GM19025 (cell line): Measurements from ENCODE around the gene ELOVL6.
A peak's percentile ranks its signal among the peaks of the same experiment; 100 is the strongest.
"Not testable (repeated sequence)": the region's sequence is repeated elsewhere in the genome, so short reads cannot be mapped to it uniquely, and the experiment has no call there.

Experiments used
- ATAC-seq: cut with Tn5 transposase; IDR thresholded peaks from one replicate; pipeline ENCODE4 v1.9.1; 2021; ENCODE audit warnings: mild to moderate bottlenecking, low read depth, moderate library complexity; ENCODE audit not compliant: unreplicated experiment

The ELOVL6 gene

DNA sequence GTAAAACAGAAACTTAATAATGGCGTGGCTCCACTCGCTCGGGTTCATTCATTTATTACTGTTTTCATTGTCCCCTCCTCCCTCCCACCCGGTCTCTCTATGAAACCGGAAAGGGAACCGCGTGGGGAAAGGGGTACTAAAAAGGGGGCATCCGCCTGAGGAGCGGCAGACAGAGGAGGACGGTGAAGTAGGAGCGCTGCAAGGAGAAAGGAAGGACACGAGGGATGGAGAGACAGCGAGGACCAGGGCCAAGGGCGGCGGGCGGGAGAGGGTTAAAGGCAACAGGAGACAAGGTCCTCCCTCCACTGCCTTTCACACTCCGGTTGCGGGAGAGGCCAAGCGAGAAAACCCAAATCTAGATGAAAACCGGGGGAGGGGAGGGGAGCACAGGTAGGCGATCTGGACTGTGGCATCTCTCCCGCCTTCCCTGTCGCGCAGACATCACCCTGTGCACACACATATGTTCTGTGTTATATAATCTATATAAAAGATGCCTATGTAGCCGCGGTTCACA, 829 bp downstream of the ELOVL6 start:
- peak; percentile 4 for ATAC-seq

DNA sequence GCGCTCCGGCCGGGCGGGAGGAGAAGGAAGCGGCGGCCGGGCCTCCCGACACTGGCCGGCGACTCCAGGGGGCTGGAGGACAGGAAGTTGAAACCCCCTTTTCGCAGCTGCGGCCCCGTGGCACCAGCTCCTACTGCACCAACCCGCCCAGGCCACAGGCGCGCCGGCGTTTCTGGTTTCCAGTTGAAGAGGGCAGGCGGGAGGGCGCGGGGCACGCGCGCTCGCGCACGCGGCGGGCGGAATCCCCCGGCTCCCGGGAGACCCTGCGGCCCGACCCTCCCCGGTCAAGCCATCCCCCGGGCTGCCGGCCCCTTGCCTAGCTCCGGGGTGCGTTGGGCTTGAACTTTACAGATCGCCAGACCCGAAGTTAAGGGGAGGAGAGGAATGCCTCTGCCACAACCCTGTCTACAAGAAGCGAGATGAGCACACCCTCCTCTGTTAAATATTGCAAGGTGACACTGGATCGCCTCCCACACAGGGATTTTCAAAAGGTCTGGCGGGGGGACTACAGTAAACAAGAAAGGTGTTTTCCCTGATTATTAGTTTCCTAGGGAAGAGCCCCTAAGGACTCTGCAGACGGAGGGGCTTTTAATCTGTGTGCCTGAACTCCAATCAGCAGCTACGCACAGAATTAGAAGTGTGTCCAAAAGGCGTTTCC, 1.4 kb downstream of the ELOVL6 start:
- ATAC-seq: peak; percentile 33

DNA sequence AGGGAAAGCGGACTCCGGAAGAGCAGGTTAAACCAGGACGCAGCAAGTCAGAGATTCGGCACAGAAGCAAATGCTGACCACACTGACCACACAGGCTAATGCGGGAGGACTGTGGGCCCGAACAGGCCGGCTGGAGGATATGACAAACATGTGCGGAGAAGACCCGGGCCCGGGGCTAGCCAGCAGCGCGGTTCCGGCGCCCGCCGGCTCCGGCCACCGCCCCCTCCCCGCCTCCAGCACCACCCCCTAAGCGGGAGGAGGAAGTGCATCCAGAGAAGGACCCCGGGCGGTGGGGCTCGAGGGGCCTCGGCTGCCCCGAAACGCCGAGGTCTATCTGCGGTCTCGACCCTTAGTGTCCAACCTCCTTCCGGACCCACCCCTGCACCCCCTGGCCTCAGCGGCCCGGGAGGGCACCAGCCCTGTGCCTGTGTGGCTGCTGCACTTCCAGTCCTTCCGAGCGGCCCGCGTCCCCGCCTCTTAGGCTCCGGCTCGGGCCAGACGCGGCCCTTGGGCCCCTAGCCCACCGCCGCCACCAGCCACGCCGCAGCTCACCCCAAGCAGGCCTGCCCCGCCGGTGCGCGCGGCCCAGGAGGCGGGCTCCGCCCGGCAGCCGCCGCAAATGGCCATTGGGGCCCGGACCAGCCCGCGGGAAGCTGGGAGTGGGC, 2.1 kb downstream of the ELOVL6 start:
- ATAC-seq: peak; percentile 28

DNA sequence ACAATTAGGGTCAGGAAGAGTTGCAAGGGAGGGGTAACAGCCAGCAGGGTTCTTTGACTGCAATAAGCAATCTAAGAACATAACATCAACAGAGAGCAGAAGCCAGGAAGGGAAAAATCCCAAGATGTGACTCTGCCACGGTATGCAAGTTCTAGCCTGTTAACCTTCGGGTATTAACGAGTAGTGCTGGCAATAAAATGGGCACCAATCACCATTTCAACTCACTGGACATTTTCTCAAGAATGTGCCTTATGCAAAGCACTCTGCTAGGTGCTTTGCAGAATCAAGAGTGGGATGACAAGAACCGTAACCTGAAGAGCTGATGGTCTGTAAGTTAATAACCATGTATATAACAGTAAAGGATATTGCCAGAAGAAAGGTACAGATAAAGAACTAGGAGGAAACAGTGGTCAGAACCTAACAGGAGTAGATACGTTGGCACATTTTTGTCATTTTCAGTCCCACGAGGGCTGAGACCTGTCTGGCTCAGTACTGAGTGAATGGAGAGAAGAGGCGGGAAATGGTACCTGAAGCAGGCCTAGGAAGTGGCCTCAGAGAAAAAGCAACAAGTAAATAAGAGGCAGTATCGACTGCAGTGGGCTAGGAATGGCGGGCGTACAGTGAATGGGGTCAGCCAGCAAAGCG, 2.7 kb downstream of the ELOVL6 start:
- ATAC-seq: peak; percentile 0

DNA sequence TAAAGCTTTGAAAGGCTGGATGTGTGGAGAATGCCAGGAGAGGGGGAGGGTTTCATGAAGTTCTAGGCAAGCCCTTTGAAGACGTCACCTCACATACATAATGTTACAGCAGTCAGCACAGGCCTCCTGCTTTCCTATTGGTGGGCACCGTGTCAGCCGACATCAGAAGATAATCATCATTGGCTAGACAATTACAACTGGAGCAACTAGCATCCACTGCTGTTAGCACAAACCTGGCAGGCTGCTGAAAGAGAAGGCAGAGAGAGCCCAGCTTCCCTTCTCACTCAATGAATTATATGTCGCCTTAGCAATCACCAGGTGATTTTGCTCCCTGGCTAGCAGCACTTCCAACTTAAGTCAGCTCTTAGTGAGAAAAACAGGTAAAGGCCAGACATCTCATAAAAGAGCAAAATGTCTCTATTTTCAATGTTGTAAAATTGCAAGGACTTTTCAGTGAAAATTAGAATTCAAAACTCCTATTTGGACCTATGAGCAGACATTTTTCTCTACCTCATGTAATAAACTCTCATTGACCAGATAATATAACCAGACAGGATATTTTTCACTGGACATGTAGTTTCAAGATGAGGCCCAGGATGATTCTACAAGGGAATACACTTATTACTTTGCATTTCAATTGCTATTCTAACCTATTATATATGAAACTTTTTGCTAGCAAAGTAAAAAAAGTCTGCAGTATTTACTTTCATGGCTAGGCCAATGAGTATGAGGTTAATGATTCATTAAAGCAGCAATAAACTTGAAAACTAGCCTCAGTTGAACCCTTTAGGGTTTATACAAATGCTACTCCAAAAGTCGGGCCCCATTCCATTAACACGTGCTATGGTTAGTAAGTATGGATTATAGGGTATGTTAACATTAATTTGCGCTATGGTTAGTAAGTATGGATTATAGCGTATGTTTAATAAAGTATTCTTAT, 4.3 kb downstream of the ELOVL6 start:
- ATAC-seq: peak; percentile 59

DNA sequence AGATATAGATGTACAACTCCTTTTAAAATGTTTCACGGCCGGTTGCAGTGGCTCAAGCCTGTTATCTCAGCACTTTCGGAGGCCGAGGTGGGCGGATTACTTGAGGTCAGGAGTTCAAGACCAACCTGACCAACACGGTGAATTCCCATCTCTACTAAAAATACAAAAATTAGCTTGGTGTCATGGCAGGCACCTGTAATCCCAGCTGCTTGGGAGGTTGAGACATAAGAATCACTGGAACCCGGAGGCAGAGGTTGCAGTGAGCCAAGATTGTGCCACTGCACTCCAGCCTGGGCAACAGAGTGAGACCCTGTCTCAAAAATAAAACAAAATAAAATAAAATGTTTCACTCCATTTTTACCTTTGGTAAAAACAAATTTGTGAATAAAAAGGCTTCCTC, 5.1 kb downstream of the ELOVL6 start:
- ATAC-seq: not testable (repeated sequence)

DNA sequence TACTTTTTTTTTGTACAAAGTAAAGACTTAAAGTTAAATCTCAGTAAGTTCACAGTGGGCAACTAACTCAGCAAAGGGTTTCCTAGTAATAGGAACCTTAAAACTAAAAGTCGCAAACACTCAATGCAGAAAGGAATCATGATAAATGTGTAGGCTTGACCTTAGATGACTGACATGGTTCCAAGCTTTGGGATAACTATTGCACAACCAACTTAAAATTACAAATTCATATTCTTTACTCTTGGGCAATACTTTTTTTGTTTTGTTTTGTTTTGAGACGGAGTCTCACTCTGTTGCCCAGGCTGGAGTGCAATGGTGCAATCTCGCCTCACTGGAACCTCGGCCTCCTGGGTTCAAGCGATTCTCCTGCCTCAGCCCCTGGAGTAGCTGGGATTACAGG, 8.2 kb downstream of the ELOVL6 start:
- ATAC-seq: no peak

DNA sequence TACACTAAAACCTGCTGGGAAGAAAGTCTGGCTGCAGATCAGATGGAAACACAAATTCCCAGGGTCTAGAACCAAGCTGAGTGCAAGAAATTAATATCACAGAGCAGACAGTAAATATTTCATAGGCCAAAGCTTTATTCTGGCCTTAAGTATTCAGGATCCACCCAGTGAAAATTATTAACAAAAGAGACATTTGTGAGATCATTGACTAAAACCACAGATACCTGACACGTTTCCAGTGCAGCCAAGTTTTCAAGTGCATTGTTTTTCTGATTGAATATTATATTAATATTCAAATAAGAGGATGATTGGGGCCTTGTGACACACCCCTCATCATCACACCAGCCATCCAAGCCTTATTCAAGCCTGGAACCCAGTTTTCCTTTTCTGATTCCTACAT, 10.3 kb downstream of the ELOVL6 start:
- ATAC-seq: no peak

DNA sequence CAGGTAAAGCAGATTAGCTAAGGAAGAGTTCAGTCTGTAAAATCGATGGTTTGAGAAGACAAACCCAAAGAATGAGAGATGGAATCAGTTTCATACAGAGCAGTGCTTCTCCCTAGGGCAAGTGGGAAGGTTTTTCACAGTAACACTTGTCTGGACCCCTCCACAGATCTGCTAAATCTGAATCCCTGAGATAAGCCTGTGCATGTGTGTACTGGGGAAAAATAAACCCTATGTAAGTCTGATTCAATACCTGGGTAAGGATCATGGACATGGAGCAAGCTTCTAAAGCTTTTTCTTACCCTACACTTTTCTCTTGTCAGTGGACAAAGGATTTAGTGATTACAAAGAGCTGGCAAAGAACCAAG, 13.6 kb downstream of the ELOVL6 start:
- ATAC-seq: no peak

DNA sequence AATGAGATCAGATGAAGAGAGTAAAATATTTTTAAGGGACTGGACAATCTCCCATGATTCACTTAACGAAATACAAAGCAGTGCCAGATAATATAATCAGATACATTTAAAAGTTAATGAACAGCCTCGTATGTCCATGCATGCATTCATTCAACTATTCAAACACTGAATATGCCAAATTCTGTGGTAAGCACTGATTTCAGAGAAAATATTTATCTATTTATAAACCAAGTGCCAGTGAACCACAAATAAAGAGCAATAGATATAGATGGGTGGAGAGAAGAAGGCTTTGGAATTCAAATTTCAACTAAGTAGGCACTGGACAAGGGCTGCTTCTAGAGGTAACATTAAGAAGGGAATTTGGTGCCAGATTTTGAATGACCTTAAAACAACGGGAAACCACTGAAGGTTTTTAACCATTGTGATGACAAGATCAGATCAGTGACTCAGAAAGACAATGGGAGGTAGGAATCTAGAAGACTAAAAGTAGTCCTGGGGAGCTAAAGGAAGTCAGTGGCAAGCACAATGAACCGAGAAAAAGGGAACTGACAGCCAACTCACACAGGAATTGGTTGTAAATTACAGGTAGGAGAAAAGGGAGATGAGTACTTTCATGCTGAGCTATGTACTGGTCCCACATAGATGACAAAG, 14.2 kb downstream of the ELOVL6 start:
- ATAC-seq: no peak

DNA sequence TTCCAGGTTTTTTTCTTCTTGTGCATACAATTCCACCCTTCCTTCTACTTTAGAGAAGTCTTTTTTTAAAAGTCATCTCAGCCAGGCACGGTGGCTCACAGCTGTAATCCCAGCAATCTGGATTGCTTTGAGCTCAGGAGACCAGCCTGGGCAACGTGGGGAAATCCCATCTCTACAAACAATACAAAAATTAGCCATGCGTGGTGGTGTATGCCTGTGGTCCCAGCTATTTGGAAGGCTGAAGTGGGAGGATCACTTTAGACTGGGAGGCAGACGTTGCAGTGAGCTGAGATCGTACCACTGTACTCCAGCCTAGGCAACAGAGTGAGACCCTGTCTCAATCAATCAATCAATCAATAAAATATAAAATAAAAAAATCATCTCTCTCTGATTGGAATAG, 14.8 kb downstream of the ELOVL6 start:
- ATAC-seq: no peak

DNA sequence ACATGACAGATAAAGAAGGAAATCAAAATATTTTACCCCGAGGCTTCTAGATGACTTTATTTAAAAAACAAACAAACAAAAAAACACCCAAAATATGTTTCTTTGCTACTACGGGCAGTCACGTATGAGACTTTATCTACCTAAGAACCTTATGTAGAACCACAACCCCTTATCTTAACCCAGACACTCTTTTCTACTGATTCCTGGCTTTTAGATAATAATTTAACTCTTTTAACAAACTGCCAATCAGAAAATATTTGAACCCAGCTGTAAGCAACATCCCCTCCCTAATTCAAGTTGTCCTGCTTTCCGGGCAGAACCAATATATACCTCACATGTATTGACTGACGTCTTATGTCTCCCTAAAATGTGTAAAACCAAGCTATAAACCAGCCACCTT, 15.4 kb downstream of the ELOVL6 start:
- no peak for ATAC-seq

DNA sequence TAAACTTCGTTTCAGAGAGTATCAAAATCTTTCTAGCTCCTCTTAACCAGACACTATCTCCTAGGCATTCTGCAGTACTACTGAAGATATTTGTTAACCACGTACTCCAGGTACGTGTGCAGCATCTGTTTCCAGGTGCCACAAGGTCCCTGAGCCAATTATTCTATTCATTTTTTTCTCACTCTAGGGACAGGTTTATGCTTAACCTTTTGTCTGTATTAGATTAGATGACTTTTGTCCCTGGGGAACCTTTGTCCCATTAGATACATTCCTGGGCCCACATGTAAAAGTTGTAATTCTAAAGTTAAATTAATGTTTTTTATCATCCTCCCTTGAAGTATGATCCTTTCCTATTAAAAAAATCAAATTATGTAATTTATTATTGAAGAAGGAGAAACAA, 16.5 kb downstream of the ELOVL6 start:
- ATAC-seq: no peak

DNA sequence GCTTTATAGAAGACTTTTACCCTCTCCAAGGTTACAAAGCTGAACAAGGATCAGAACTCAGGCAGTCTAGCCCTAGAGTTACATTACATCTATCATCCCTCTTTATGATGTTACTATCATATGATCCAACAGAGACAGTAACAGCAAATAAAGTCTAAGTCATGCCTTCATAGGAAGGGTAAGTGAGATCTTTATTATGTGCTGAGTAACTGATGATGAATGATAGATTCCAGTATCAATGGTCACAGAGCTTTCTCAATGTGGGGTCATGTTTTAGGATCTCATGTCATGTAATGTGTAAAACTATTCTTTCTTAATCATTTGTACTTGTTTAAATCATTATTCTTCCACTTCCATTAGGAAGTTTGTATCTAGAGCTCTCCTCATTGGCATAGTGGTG, 22.8 kb downstream of the ELOVL6 start:
- no peak for ATAC-seq

DNA sequence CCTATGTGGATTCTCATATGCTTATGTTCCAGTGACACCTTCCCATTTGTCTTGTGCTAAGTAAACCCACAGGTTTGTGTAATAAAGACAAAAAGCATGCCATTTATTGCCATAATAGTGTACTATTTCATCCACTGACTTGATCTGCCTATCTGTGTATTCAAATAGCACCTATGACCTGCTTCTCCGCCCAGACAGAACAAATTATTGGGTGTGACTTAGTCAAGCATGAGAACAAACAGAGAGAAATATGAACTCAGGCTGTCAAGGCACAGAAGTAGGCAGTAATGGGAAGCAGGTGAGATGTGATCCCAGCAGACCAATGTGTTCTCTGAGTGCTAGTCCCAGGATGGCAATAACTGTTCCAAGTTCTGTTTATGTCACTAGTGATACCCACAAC, 25.4 kb downstream of the ELOVL6 start:
- no peak for ATAC-seq

DNA sequence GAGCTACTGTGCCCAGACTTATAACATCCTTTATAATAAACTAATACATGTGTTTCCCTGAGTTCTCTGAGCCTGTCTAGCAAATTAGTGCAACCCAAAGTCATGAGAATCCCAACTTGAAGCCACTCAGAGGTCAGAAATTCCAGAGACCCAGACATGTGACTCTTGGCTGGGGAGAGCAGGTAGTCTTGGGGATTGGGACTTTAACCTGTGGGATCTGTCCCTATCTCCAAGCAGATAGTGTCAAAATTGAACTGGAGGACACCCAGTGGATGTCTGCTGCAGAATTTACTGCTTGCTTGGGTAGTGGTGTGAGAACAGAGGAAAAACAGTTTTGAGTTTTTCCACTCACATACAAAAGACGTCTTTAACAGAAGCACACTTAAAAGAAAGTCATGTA, 26.4 kb downstream of the ELOVL6 start:
- no peak for ATAC-seq

DNA sequence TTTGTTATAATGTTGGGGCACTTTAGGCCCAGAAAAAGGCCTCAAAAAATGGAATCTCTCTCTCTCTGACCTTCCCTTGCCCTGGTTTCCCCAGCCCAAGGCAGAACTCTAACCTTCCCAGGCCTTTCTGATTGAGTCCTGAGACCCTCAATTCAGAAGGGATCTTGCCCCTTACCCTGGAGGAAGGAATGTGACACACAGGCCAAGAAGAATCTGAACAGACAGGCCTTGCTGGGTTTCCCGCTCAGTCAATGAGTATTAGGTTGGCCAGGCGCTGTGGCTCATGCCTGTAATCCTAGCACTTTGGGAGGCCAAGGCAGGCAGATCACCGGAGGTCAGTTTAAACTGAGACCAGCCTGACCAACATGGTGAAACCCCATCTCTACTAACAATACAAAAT, 27.6 kb downstream of the ELOVL6 start:
- no peak for ATAC-seq

DNA sequence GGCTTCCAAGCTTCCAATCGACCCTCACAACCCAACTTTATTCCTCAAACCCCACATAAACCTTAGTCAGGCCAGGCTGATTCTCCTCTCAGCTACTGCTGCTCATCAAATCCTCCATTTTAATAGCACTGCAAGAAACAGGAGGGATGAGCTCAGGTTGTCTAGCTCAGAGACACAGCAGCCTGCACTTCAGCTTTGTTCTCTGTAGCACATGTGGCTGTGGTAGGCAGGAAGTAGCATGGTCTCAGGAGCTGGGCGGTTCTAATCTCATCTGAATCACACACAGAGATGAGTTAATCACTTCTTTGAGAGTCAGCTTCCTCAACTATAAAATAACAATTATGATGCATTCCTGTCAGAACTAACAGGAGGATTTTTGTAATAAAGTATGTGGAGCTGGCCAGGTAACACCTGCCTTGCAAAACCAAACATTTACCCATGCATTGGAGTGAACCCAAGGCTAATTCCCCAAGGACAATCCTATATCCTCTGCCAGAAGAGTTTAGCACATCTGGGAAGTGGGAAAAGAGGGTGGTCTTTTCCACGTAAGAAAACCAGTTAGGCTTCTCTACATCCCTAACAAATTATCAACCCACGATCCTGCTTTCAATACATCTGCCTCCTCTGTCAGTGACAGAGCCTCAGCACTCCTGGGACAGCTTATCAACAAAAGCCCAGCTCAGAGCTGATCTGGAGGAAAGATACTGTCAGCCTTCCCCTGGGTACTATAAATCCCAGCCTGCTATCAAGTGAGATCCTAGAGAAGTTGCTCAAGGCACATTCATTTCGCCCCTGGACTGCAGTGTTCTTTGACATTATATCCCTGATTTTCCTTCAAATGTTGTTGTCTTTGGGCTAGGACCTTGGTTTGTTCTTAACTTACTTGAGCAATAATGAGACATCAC, 32.8 kb downstream of the ELOVL6 start:
- no peak for ATAC-seq

DNA sequence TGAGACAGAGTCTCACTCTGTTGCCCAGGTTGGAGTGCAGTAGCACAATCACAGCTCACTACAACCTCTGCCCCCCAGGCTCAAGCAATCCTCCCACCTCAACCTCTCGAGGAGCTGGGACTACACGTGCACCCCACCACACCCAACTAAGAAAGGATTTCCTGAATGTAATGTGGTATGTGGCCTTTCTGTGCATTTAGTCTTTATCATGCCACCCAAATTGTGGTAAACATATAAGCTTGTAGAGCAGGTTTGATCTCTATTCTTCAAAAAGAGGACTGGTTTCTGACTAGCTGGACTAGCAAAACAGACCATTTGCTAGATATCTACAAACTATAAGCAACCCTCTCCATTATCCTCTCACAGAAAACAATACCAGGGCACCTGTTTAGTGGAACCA, 33.6 kb downstream of the ELOVL6 start:
- ATAC-seq: no peak
